SK-N-MC (cell line): ENCODE measurements around the gene FLNB.

Experiments
- EZH2 ChIP-seq: fragments of 200-600 bp; sonication (generic); IDR thresholded peaks from one replicate; pipeline ENCODE4 v1.6.1; 2017; ENCODE audit warnings: antibody characterized with exemption
- POLR2AphosphoS5 ChIP-seq: IDR thresholded peaks from 2 replicates; pipeline ENCODE4 v1.6.1; 2012; ENCODE audit warnings: mild to moderate bottlenecking, low read depth, low read length, borderline replicate concordance

DNA sequence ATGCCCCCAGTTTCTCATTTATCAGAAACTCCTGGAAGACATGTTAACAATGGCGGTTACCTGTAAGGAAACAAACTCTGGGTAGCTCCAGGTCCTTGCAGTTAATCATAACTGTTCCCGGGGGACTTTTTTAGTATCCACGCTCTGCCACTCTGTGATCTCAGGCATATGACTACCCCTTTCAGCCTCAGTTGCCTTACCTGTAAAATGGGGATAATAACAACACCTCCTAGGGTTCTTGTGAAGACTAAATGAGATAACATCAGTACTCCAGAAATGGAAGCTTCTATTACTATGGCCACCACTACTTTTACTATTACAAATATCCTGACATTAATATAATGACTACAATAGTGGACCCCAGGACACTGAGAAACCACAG is 7.1 kb upstream of the FLNB start:
- TF ChIP-seq EZH2 (no peak), POLR2AphosphoS5 (no peak)
